HEK293 (cell line): Measurements from ENCODE around the gene BICD1.

Experiments
- CTCF ChIP-seq: fragments of 450-650 bp; formaldehyde crosslinking; IDR thresholded peaks from 2 replicates; pipeline ENCODE4 v1.5.1; 2016; ENCODE audit warnings: missing biosample characterization, missing genetic modification characterization
- WT1 ChIP-seq: fragments of 450-650 bp; formaldehyde crosslinking; IDR thresholded peaks from 2 replicates; pipeline ENCODE4 v1.5.1; 2016; ENCODE audit warnings: missing biosample characterization, missing genetic modification characterization
- ZNF121 ChIP-seq: fragments of 450-650 bp; formaldehyde crosslinking; IDR thresholded peaks from 2 replicates; pipeline ENCODE4 v1.5.1; 2016; ENCODE audit warnings: missing biosample characterization, missing genetic modification characterization
- ZNF76 ChIP-seq: fragments of 450-650 bp; formaldehyde crosslinking; IDR thresholded peaks from 2 replicates; pipeline ENCODE4; 2016; ENCODE audit warnings: low read depth, missing biosample characterization, missing genetic modification characterization, borderline replicate concordance

DNA sequence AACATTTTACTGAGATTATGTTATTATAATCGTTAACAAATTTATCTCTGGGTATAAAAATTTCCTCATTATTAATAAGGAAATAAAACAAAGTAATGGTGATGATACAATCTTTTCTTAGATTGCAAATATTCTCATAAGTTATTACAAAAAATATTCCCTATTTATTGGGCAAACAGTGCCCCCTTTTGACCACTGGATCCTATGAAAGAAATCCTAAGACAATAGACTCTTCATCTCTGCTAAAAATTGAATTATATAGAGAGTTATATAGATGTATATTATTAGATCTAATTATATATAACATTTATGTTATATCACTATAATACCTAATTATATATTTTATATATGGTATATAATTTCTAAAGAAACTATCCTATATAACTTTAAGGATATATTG, 198.5 kb downstream of the BICD1 start:
- TF ChIP-seq CTCF (tag by site-specific recombination) (no peak), ZNF121 (tag by site-specific recombination) (no peak), ZNF76 (tag by site-specific recombination) (no peak), WT1 (no peak)
